HG03565 (cell line): ENCODE measurements around the gene PTPRT.

Source experiments
- ATAC-seq: cut with Tn5 transposase; IDR thresholded peaks from one replicate; pipeline ENCODE4 v1.9.1; 2021; ENCODE audit warnings: mild to moderate bottlenecking, moderate library complexity; ENCODE audit not compliant: unreplicated experiment

PTPRT gene

GRCh38 chr20:42350521-42350920, 839.2 kb downstream of the PTPRT start:
- no peak for ATAC-seq

DNA sequence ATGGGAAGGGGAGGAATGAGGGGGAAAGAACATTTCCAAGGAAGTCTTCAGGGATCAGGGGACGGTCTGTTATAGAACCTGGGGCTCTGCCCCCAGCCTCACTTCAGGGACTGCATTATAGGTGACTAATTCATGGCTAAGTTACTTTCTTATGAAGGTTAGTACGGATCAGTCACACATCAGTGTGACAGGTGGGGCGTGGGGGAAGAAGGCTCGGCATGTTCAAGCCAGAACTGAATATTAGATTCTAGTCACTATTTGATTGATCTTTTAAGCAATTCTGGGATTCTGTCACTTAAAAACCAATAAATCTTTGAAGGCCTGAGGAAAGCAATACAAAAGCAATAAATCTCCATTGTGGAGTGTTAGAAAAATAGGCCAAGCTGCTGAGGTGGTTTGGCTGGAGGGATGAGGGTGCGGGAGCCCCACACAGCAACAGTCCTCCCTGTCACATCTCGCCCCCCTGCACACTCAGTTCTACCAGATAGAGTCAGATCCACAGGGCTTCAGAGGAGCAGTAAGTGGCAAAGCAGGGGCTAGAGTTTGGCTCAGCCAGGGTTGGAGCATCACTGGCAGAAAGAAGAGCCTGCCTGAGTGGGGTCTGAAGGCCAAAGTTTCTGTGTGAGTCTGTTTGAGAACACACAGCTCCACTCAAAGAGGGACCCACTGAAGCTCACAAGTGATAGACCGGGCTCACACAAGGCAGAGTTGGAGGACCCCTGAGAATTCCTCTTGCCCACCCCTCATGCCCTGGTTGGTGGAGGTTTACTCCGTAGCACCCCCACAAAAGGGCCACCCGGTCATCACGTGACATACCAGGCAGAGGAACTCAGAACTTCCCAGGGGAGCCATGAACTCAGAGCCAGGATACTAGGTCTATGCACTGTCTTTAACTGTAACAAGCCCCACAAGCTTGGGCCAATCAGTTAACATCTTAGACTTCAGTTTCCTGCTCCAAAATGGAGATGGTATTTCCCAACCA, 843.2 kb downstream of the PTPRT start:
- ATAC-seq, result no peak

- ATAC-seq, result no peak
These were observed 848.1 kb downstream of the PTPRT start for GRCh38 chr20:42341654-42342053.

- ATAC-seq, result no peak
These were observed 849.3 kb downstream of the PTPRT start for GRCh38 chr20:42340368-42340767.

GRCh38 chr20:42338294-42339201, 851.2 kb downstream of the PTPRT start:
- ATAC-seq, result no peak

DNA sequence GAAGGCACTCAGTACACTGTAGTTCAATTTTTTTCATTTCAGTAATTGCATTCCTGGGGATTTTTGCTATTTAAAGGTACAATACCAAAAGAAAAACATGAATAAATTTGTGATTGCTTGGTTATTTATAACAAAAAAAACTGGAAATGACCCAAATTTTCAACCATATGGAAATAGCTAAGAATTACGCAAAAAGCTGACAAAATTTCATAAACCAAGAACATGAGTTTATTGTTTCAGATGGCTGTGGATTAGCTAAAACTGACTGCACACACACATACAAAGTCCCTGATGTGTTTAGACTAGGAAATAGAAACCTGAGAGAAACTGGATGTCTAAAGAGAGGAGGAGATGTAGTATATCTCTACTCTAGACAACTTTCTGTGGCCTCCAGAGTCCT, 853.1 kb downstream of the PTPRT start:
- ATAC-seq, result no peak

GRCh38 chr20:42319252-42320013, 870.3 kb downstream of the PTPRT start:
- no peak for ATAC-seq

DNA sequence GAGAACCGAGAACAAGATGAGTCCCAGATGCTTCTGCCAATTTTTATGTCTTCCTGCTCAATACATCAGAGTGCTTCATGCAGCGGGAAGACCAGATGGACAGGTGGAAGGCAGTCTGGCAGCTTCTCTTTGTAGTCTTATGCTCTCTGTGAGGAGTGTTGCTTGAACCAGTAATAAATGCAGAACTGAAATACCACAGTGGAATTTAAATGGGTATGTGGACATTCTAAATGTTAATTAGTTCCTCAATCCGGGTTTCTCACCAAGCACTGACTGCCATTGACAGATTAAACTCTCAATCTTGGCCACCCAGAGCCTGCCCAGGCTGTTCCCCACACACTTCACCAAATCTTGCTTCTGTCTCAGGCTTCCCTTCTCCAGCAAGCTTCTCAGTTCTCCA, 876.0 kb downstream of the PTPRT start:
- ATAC-seq, result no peak

DNA sequence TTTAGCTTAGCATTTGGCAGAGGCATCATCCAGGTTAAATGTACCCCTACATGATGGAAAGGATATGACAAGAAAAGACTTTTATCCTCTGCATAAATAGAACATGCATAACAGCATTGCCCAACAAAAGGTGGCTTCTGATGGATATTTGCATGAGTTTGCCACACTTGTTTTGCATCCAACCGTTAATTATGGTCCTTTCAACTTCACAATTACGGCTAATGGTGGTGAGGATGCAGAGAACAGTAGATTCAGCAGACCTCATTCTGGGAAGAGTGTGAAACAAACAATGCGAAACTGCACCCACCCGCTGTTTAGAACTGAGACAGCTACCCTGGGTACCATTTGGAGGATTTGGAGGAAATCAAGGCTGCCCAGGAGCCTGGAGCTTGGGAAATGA, 880.7 kb downstream of the PTPRT start:
- no peak for ATAC-seq

- no peak for ATAC-seq
These were observed 881.5 kb downstream of the PTPRT start for GRCh38 chr20:42308171-42308570.

DNA sequence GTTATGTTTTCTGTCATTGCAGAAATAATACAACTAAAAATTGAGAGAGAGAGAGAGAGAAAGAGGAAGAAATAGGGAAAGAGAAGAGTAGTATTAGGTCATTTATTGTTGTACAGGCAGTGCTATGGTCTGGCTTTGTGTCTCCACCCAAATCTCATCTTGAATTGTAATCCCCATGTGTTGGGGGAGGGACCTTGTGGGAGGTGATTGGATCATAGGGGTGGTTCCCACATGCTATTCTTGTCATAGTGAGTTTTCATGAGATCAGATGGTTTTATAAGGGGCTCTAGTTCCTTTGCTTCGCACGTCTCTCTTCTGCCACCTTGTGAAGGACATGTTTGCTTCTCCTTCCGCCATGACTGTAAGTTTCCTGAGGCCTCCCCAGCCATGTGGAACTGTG, 894.1 kb downstream of the PTPRT start:
- no peak for ATAC-seq

DNA sequence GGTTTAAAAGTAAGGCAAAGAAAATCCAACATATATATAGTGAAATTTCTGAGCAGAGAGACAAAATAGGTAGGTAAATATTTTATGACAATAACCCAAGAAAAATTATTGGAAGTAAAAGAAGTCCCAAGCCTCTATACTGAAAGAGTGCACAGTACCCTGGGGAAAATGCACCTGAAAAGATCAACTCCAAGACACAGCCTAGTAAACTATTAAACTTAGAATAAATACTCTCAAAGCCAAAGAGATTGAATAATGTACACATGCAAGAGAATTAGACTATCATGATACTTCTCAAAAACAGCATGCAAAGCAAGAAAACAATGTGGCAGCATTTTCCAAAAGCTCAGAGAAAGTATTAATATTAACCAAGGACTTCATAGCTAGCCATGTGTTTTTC, 894.7 kb downstream of the PTPRT start:
- ATAC-seq, result no peak

GRCh38 chr20:42281801-42282200, 907.9 kb downstream of the PTPRT start:
- ATAC-seq, result no peak

DNA sequence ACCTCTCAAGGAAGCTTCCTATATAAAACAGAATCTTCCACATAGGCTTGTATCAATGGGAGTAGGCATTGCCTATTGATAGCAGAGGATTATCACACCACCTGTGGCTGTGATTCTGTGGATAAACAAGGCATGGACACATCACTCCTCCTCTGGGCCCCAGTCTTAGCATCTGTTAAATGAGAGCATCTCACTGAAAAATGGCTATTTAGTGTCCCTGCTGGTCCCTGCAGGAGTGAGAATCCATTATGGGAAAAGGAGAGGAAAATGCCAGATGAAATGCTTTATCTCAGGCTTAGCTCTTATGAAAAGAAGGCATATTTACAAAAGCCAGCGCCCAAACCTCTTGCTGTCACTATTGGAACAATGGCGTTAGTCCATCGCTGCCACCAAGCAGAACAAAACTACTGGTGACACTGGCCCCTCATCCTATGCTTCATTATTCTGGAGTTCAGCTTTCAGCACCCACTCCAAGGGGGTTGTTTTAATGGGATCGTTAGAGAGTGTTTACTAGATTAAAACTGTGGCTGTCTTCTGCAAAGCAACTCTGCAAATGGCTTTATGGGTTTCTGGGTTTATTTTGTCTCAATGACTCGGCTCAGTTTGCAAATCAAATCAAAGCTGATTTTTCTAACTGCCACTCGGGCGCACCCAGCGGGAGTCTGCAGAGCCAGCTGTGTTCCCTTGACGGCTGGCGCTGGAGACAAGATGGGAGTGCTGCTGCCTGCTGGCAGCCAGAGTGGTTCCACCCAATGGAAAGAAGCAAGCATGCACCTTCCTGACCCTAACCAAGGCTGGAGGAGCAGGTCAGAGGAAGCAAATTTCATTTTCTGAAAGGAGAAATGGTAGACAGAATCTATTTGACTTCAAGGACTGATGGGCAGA, 912.7 kb downstream of the PTPRT start:
- no peak for ATAC-seq

DNA sequence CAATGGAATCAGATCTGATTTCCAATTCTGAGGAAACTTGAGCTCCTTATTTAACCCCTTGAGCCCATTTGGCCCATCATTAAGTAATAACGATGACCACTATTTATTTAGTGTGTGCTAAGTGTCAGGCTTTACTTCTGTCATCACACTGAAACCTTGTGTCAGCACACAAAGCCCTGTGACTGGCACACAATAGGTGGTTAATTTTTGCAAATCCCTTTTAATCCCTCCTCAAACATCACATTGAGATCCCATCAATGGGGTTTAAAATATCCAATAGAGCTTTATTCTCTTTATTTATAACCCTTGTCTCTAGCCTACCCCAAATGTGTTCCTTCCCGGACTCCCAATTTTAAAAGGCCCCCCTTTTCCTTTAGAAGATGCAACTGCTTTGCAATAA, 914.7 kb downstream of the PTPRT start:
- no peak for ATAC-seq

- ATAC-seq, result no peak
These were observed 917.2 kb downstream of the PTPRT start for GRCh38 chr20:42272516-42272915.

DNA sequence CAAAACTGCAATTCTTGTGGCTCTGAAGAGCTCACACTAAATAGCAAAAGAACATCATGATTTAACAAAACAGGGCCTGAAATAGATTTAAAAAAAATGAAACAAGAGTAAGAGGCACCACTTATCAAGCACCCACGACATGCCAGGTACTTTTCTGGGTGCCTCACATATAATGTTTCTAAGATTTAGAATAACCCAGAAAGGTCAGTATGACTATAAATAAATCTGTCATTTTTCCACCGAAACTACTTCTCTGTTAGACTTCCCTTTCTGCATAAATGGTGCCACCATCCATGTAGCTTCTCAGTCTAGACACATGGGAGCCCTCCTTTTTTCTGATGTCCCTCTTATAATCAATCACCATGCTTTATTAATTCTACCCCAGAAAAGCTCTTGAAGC, 919.2 kb downstream of the PTPRT start:
- no peak for ATAC-seq

GRCh38 chr20:42267793-42268384, 921.8 kb downstream of the PTPRT start:
- ATAC-seq, result no peak

DNA sequence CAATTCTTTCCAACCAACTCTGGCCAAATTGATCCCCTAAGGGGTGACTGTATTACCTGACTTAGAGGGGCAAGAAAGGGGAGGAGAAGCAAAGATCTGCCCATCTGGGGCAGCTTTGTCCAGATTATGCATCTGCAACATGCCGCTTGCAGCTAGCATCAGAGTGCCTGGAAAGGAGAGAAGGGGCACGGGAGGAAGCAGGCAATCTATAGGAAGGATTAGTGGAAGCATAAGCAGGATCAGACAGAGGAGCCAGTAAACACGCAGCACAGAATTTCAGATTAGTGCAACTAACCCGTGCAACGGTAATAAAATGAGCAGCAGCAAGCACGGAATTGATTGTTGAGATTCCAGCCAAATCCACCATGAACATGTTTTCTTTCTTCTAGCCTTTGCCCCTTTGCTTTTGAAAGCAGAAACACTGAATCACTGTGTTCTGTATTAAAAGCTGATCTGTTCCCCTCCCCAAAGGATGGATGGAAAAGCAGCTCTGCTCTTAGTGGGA, 927.9 kb downstream of the PTPRT start:
- no peak for ATAC-seq
